ENCODE data around the gene TMEM212.

- TF ChIP-seq CTCF (IDR thresholded peaks at IDR 0.05; ENCODE audit: low read depth, low read length) (no peak), POLR2A (IDR thresholded peaks at IDR 0.05; ENCODE audit: extremely low read depth, insufficient read length) (no peak)
Measured at GRCh38 chr3:171822431-171823106, 20.6 kb upstream of the TMEM212 start.

All from NB4 (cell line).